Activated CD4-positive, alpha-beta memory T cell treated with anti-CD3 and anti-CD28 coated beads for 36 hours (primary cell): Measurements from ENCODE around the gene ARF6. TPM values are rescaled to one million over a fixed set of nuclear protein-coding genes. Genes with fewer than 3 reads are reported as not detected.

Experiments
- CTCF ChIA-PET: fragments of 350-600 bp; sonication (Branson Sonifier 250); formaldehyde crosslinking; loops from one replicate; lab custom pipeline; 2021; ENCODE audit warnings: antibody characterized with exemption, inconsistent platforms; lab: Charles Lee
- POLR2A ChIA-PET: fragments of 350-600 bp; sonication (Branson Sonifier 250); formaldehyde crosslinking; loops from one replicate; lab custom pipeline; 2021; ENCODE audit warnings: antibody characterized with exemption; lab: Charles Lee
- DNase-seq: peaks from one replicate; pipeline ENCODE4 v3.0.0-alpha.2; 2020
- H3K27ac Mint-ChIP-seq: one replicate; pipeline ENCODE4 v1.8.0; 2021; ENCODE audit warnings: mixed read lengths
- H3K27me3 Mint-ChIP-seq: one replicate; pipeline ENCODE4 v1.8.0; 2021; ENCODE audit warnings: mixed read lengths
- H3K36me3 Mint-ChIP-seq: one replicate; pipeline ENCODE4 v1.8.0; 2021; ENCODE audit warnings: mixed read lengths
- H3K4me1 Mint-ChIP-seq: one replicate; pipeline ENCODE4 v1.8.0; 2021; ENCODE audit warnings: low read depth, mixed read lengths
- H3K4me3 Mint-ChIP-seq: one replicate; pipeline ENCODE4 v1.8.0; 2021; ENCODE audit warnings: mild to moderate bottlenecking, mixed read lengths
- H3K9me3 Mint-ChIP-seq: one replicate; pipeline ENCODE4 v1.8.0; 2021; ENCODE audit warnings: mixed read lengths
- intact Hi-C: fragments of 100-400 bp; cut with micrococcal nuclease; formaldehyde crosslinking; loops from one replicate; pipeline ENCODE4 v1.15.1; 2023
- total RNA-seq, 2 experiments: library from RNA; stranded (reverse); gene quantifications; one replicate each; pipeline ENCODE4 v1.2.3, GENCODE V29; 2021

The ARF6 gene
- total RNA-seq, 2 experiments from 2014 or later = 198 to 202 TPM

GRCh38 chr14:49876563-49877127 lies 16.2 kb upstream of the ARF6 start:
- ChIA-PET POLR2A (interaction anchor here (0.6 kb wide), 2 partner anchors 207 to 327 kb away, joined by 3 to 4 read pairs; no protein-coding TSS in a partner anchor), CTCF (interaction anchor here (0.9 kb wide), 1 partner anchor 10 kb away, joined by 5 read pairs; no protein-coding TSS in a partner anchor)
- no peaks in the 10 kb centered on the region for H3K27me3 Mint-ChIP-seq
- H3K36me3 Mint-ChIP-seq = no peaks in the 10 kb centered on the region
- no peak overlapping the region for H3K4me3 Mint-ChIP-seq
- intact Hi-C loops = no loop called here
- no peak for DNase-seq
- H3K9me3 Mint-ChIP-seq = no peaks in the 10 kb centered on the region
- H3K27ac Mint-ChIP-seq = no peak overlapping the region
- peaks cover 24% of the 10 kb centered on the region for H3K4me1 Mint-ChIP-seq

- H3K27me3 Mint-ChIP-seq = no peaks in the 10 kb centered on the region
- DNase-seq = peak; percentile 87
- CTCF ChIA-PET = interaction anchor here (0.6 to 5.8 kb wide), 35 partner anchors 11 to 571 kb away, joined by 3 to 70 read pairs (median 4); partner anchors contain the start of genes ARF6, NEMF and VCPKMT
- no peaks in the 10 kb centered on the region for H3K36me3 Mint-ChIP-seq
- POLR2A ChIA-PET = interaction anchor here (0.7 to 2.0 kb wide), 15 partner anchors 9 to 237 kb away, joined by 3 to 17 read pairs (median 4); partner anchors contain the start of genes ARF6 and VCPKMT
- H3K4me3 Mint-ChIP-seq = peak overlapping the region; percentile 12
- H3K4me1 Mint-ChIP-seq = peaks cover 35% of the 10 kb centered on the region
- intact Hi-C loops = loop anchor here (1.0 kb wide), 3 partner anchors 11 to 122 kb away; no protein-coding TSS in a partner anchor
- peak overlapping the region; percentile 62 for H3K27ac Mint-ChIP-seq
- no peaks in the 10 kb centered on the region for H3K9me3 Mint-ChIP-seq
Observed at GRCh38 chr14:49879646-49880204, 13.2 kb upstream of the ARF6 start.

GRCh38 chr14:49880267-49881064 lies 12.4 kb upstream of the ARF6 start:
- intact Hi-C loops = no loop called here

GRCh38 chr14:49881350-49882001 lies 11.4 kb upstream of the ARF6 start:
- Mint-ChIP-seq H3K4me3 (no peak overlapping the region), H3K9me3 (no peaks in the 10 kb centered on the region), H3K27me3 (no peaks in the 10 kb centered on the region), H3K27ac (no peak overlapping the region), H3K36me3 (no peaks in the 10 kb centered on the region), H3K4me1 (peaks cover 35% of the 10 kb centered on the region)
- POLR2A ChIA-PET = interaction anchor here (0.6 to 1.8 kb wide), 5 partner anchors 11 to 118 kb away, joined by 3 to 6 read pairs (median 4); partner anchors contain the start of gene ARF6
- CTCF ChIA-PET = interaction anchor here (0.9 to 5.8 kb wide), 6 partner anchors 11 to 271 kb away, joined by 3 to 70 read pairs (median 8); no protein-coding TSS in a partner anchor
- DNase-seq = no peak
- intact Hi-C loops = no loop called here

More at GRCh38 chr14:49880267-49881064, 12.4 kb upstream of the ARF6 start:
- no peaks in the 10 kb centered on the region for H3K27me3 Mint-ChIP-seq
- ChIA-PET POLR2A (interaction anchor here (1.0 to 2.0 kb wide), 14 partner anchors 8 to 236 kb away, joined by 3 to 17 read pairs (median 4); partner anchors contain the start of genes ARF6 and VCPKMT), CTCF (interaction anchor here (0.8 to 5.8 kb wide), 26 partner anchors 10 to 570 kb away, joined by 3 to 70 read pairs (median 4); partner anchors contain the start of genes ARF6 and NEMF)
- peaks cover 35% of the 10 kb centered on the region for H3K4me1 Mint-ChIP-seq
- peak; percentile 42 for DNase-seq
- H3K9me3 Mint-ChIP-seq = no peaks in the 10 kb centered on the region
- peak overlapping the region; percentile 62 for H3K27ac Mint-ChIP-seq
- H3K36me3 Mint-ChIP-seq = no peaks in the 10 kb centered on the region
- H3K4me3 Mint-ChIP-seq = no peak overlapping the region

GRCh38 chr14:49882826-49883694 lies 9.8 kb upstream of the ARF6 start:
- no peaks in the 10 kb centered on the region for H3K36me3 Mint-ChIP-seq
- no peaks in the 10 kb centered on the region for H3K27me3 Mint-ChIP-seq
- ChIA-PET POLR2A (interaction anchor here (0.9 to 1.8 kb wide), 2 partner anchors 10 to 12 kb away, joined by 3 to 6 read pairs; partner anchors contain the start of gene ARF6), CTCF (interaction anchor here (0.6 to 5.8 kb wide), 5 partner anchors 15 to 297 kb away, joined by 3 to 70 read pairs (median 6); partner anchors contain the start of gene NEMF)
- intact Hi-C loops = no loop called here
- peak overlapping the region; percentile 13 for H3K27ac Mint-ChIP-seq
- DNase-seq = no peak
- no peak overlapping the region for H3K4me3 Mint-ChIP-seq
- no peaks in the 10 kb centered on the region for H3K9me3 Mint-ChIP-seq
- H3K4me1 Mint-ChIP-seq = peaks cover 35% of the 10 kb centered on the region

- DNase-seq = peak; percentile 26
- no peak overlapping the region for H3K4me3 Mint-ChIP-seq
- no peaks in the 10 kb centered on the region for H3K9me3 Mint-ChIP-seq
- no peaks in the 10 kb centered on the region for H3K27me3 Mint-ChIP-seq
- POLR2A ChIA-PET = no interaction called here
- intact Hi-C loops = no loop called here
- H3K36me3 Mint-ChIP-seq = no peaks in the 10 kb centered on the region
- H3K4me1 Mint-ChIP-seq = peaks cover 21% of the 10 kb centered on the region
- CTCF ChIA-PET = no interaction called here
- H3K27ac Mint-ChIP-seq = peak overlapping the region; percentile 13
Observed at GRCh38 chr14:49886523-49886922, 6.4 kb upstream of the ARF6 start.

GRCh38 chr14:49888293-49888692 lies 4.6 kb upstream of the ARF6 start:
- H3K27me3 Mint-ChIP-seq = no peaks in the 10 kb centered on the region
- intact Hi-C loops = no loop called here
- peaks cover 10% of the 10 kb centered on the region for H3K36me3 Mint-ChIP-seq
- no peak overlapping the region for H3K27ac Mint-ChIP-seq
- ChIA-PET CTCF (interaction anchor here (0.8 to 5.4 kb wide), 2 partner anchors 9 to 26 kb away, joined by 3 to 28 read pairs; no protein-coding TSS in a partner anchor), POLR2A (interaction anchor here (0.9 to 1.3 kb wide), 4 partner anchors 8 to 151 kb away, joined by 3 to 4 read pairs (median 3); no protein-coding TSS in a partner anchor)
- no peak for DNase-seq
- no peak overlapping the region for H3K4me3 Mint-ChIP-seq
- H3K4me1 Mint-ChIP-seq = peaks cover 17% of the 10 kb centered on the region
- no peaks in the 10 kb centered on the region for H3K9me3 Mint-ChIP-seq

- peak; percentile 69 for DNase-seq
- POLR2A ChIA-PET = interaction anchor here (0.7 to 4.3 kb wide), 18 partner anchors 10 to 271 kb away, joined by 3 to 84 read pairs (median 6); partner anchors contain the start of genes MGAT2, RPL36AL and VCPKMT
- Mint-ChIP-seq H3K4me3 (peak overlapping the region; percentile 90), H3K27me3 (no peaks in the 10 kb centered on the region), H3K36me3 (peaks cover 47% of the 10 kb centered on the region), H3K9me3 (no peaks in the 10 kb centered on the region), H3K4me1 (peaks cover 18% of the 10 kb centered on the region), H3K27ac (peak overlapping the region; percentile 93)
- CTCF ChIA-PET = interaction anchor here (0.8 to 5.4 kb wide), 7 partner anchors 11 to 154 kb away, joined by 3 to 28 read pairs (median 7); no protein-coding TSS in a partner anchor
- intact Hi-C loops = loop anchor here (1.0 to 2.0 kb wide), 8 partner anchors 13 to 339 kb away; partner anchors contain the start of genes MGAT2, RPL36AL, SOS2 and VCPKMT
Observed at GRCh38 chr14:49892301-49892635, 614 bp upstream of the ARF6 start.

- H3K27ac Mint-ChIP-seq = peak overlapping the region; percentile 93
- ChIA-PET POLR2A (interaction anchor here (0.7 to 4.3 kb wide), 17 partner anchors 12 to 189 kb away, joined by 3 to 84 read pairs (median 6); partner anchors contain the start of gene NEMF), CTCF (interaction anchor here (1.9 to 5.4 kb wide), 3 partner anchors 14 to 31 kb away, joined by 8 to 28 read pairs (median 14); no protein-coding TSS in a partner anchor)
- H3K9me3 Mint-ChIP-seq = no peaks in the 10 kb centered on the region
- H3K4me1 Mint-ChIP-seq = peaks cover 25% of the 10 kb centered on the region
- peak overlapping the region; percentile 90 for H3K4me3 Mint-ChIP-seq
- peak; percentile 87 for DNase-seq
- peaks cover 55% of the 10 kb centered on the region for H3K36me3 Mint-ChIP-seq
- no peaks in the 10 kb centered on the region for H3K27me3 Mint-ChIP-seq
- intact Hi-C loops = loop anchor here (1.0 to 2.0 kb wide), 6 partner anchors 108 to 428 kb away; partner anchors contain the start of genes MGAT2, RPL36AL and SOS2
Observed at GRCh38 chr14:49893309-49894213, 679 bp downstream of the ARF6 start.
